ENCODE measurements around the gene SRRM2.
A peak's percentile ranks its signal among the peaks of the same experiment; 100 is the strongest.

The SRRM2 gene

GRCh38 chr16:2739625-2740430 is 12.6 kb upstream of the SRRM2 start:
- no peak for DNase-seq (ENCODE audit: low read depth)

GRCh38 chr16:2740476-2740875 is 12.0 kb upstream of the SRRM2 start:
- DNase-seq (ENCODE audit: low read depth): no peak

- DNase-seq (ENCODE audit: low read depth): no peak
These were observed 11.3 kb upstream of the SRRM2 start for GRCh38 chr16:2741168-2741567.

DNA sequence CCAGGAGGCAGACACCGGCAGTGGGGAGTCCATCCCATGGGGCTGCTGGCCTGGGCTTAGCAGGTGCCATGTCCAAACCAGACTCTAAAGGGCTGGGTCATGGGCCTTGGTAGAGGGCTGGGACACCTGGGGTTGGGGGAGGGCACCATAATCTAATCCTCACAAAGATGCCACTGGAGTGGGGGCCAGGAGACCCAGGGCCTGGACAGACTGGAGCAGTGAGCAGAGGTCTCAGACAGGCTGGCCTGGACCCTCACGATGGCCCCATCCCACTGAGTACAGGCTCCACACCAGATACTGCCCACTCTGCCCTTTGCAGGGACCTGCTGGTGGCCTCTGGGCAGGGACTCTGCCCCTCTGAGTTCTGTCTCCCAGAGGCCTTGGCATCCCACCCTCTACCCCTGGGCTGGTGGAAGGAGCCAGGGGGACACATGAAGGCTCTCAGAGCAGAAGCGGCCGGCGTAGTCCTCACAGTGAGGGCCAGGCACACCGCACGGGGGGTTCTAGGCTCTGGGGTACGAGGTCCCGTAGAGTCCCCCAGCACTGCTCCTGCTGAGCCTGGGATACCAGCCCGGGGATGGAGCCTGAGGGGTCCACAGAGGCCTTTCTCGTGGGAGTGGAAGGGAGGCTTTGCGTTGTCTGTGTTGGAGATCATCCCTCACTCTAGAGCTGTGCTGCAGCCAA is 10.0 kb upstream of the SRRM2 start:
- DNase-seq (ENCODE audit: low read depth): no peak

- DNase-seq (ENCODE audit: low read depth): no peak
These were observed 9.2 kb upstream of the SRRM2 start for GRCh38 chr16:2743007-2743810.

GRCh38 chr16:2744711-2745110 is 7.7 kb upstream of the SRRM2 start:
- DNase-seq (ENCODE audit: low read depth): no peak

GRCh38 chr16:2745116-2745890 is 7.1 kb upstream of the SRRM2 start:
- DNase-seq (ENCODE audit: low read depth): no peak

DNA sequence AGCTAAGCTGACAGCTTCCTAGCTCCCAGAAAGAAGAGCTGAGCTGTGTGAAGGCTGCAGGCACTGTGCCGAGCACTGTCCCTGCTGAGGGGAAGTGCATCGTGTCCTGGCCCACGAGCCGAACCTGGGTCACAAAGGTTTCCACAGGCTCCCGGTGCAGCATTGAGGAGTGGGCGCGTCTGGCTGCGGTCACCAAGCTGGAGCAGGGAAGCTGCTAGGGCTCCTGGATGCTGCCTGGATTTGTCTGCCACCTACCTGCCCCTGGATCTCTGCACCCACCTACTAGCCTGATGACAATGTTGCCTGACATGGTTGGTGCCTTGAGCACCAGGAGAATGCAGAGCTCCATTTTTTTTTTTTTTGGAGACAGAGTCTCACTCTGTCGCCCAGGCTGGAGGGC is 6.5 kb upstream of the SRRM2 start:
- no peak for DNase-seq (ENCODE audit: low read depth)

GRCh38 chr16:2748757-2749455 is 3.5 kb upstream of the SRRM2 start:
- DNase-seq (ENCODE audit: low read depth): no peak

- no peak for DNase-seq (ENCODE audit: low read depth)
These were observed 3.0 kb upstream of the SRRM2 start for GRCh38 chr16:2749476-2749875.

GRCh38 chr16:2749936-2750335 is 2.5 kb upstream of the SRRM2 start:
- DNase-seq (ENCODE audit: low read depth): no peak

- DNase-seq (ENCODE audit: low read depth): no peak
These were observed 832 bp upstream of the SRRM2 start for GRCh38 chr16:2751577-2752034.

GRCh38 chr16:2752850-2753732 is 653 bp downstream of the SRRM2 start:
- DNase-seq (ENCODE audit: low read depth): peak; percentile 83

DNA sequence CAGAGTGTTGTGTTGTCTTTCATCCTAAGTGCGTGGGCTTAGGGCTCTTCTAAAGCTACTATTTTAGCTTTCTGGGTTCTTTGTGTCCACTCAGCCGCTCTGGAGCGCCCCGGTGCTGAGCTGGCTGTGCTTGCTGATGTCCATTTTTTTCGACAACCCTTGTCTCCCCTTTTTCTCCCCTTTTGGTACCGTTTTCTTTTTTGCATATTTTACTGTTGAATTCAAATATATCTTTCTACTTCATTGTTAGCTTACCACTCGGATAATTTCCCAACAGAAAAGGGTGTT is 1.2 kb downstream of the SRRM2 start:
- DNase-seq (ENCODE audit: low read depth): peak; percentile 29

GRCh38 chr16:2755158-2755557 is 2.7 kb downstream of the SRRM2 start:
- DNase-seq (ENCODE audit: low read depth): no peak

DNA sequence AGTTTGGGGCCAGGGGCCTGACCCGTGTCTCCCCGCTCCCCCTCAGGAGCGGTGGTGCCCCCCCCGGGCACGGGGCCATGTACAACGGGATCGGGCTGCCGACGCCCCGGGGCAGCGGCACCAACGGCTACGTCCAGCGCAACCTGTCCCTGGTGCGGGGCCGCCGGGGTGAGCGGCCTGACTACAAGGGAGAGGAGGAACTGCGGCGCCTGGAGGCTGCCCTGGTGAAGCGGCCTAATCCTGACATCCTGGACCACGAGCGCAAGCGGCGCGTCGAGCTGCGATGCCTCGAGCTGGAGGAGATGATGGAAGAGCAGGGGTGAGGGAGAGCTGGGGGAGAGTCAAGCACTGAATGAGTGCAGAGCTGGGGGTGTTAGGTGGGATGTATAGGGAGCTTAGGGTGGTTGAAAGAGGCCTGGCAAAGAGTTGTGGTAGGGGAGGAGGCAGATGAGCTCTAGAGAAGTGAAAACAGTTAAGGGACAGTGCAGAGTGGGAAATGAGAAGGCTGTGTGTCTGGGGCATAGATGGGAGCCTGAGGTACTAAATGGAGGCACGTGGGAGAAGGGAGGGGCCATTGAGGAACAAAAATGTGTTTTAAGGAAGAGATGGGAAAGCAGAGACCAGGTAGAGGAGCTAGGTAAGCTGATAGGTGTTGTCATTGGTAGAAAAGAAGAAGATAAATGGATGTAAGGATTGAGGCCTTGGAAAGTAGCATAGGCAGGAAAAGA is 4.0 kb downstream of the SRRM2 start:
- DNase-seq (ENCODE audit: low read depth): no peak

- no peak for DNase-seq (ENCODE audit: low read depth)
These were observed 4.9 kb downstream of the SRRM2 start for GRCh38 chr16:2757344-2757743.

GRCh38 chr16:2761472-2761871 is 9.0 kb downstream of the SRRM2 start:
- DNase-seq (ENCODE audit: low read depth): no peak

DNA sequence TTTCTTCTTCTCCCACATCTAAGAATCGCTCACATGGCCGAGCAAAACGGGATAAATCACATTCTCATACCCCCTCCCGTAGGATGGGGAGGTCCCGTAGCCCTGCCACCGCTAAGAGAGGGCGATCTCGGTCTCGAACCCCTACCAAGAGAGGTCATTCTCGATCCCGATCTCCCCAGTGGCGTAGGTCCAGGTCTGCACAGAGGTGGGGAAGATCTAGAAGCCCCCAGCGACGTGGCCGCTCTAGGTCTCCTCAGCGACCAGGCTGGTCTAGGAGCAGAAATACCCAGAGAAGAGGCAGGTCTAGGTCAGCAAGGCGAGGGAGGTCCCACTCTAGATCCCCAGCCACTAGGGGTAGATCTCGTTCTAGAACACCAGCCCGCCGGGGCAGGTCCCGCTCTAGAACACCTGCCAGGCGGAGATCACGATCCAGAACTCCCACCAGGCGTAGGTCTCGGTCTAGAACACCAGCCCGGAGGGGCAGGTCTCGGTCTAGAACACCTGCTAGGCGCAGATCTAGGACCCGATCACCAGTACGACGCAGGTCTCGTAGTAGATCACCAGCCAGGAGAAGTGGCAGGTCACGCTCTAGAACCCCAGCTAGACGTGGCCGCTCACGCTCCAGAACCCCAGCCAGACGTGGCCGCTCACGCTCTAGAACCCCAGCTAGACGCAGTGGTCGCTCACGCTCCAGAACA is 9.6 kb downstream of the SRRM2 start:
- DNase-seq (ENCODE audit: low read depth): no peak

Data from EH (cell line).